ENCODE data around the gene EME2. TPM values are rescaled to one million over a fixed set of nuclear protein-coding genes. Genes with fewer than 3 reads are reported as not detected.

EME2 gene
- total and polyA plus RNA-seq, 3 donors from 2014 or later: 12.5 to 34.2 (median 20.3) TPM

GRCh38 chr16:1744338-1744840, 28.2 kb upstream of the EME2 start:
- no peaks in the 10 kb centered on the region for H3K9me3 ChIP-seq
- H3K4me1 ChIP-seq: no peaks in the 10 kb centered on the region
- H3K4me3 ChIP-seq: no peak overlapping the region
- TF ChIP-seq, protein P1, sequence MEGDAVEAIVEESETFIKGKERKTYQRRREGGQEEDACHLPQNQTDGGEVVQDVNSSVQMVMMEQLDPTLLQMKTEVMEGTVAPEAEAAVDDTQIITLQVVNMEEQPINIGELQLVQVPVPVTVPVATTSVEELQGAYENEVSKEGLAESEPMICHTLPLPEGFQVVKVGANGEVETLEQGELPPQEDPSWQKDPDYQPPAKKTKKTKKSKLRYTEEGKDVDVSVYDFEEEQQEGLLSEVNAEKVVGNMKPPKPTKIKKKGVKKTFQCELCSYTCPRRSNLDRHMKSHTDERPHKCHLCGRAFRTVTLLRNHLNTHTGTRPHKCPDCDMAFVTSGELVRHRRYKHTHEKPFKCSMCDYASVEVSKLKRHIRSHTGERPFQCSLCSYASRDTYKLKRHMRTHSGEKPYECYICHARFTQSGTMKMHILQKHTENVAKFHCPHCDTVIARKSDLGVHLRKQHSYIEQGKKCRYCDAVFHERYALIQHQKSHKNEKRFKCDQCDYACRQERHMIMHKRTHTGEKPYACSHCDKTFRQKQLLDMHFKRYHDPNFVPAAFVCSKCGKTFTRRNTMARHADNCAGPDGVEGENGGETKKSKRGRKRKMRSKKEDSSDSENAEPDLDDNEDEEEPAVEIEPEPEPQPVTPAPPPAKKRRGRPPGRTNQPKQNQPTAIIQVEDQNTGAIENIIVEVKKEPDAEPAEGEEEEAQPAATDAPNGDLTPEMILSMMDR (IDR thresholded peaks at IDR 0.05): no peak
- no peak for TF ChIP-seq POLR2A (IDR thresholded peaks at IDR 0.05)
- H3K36me3 ChIP-seq (ENCODE audit: low read depth, missing control alignments): no peaks in the 10 kb centered on the region
- WGBS, 2 donors: 92% methylated on average over 15 to 24 of the region's 24 CpGs
- no peak for DNase-seq
- H3K27me3 ChIP-seq: no peaks in the 10 kb centered on the region
- intact Hi-C loops (cut with DNase I; ENCODE audit: low total_unique reads): no loop called here
- H3K27ac ChIP-seq: no peak overlapping the region

DNA sequence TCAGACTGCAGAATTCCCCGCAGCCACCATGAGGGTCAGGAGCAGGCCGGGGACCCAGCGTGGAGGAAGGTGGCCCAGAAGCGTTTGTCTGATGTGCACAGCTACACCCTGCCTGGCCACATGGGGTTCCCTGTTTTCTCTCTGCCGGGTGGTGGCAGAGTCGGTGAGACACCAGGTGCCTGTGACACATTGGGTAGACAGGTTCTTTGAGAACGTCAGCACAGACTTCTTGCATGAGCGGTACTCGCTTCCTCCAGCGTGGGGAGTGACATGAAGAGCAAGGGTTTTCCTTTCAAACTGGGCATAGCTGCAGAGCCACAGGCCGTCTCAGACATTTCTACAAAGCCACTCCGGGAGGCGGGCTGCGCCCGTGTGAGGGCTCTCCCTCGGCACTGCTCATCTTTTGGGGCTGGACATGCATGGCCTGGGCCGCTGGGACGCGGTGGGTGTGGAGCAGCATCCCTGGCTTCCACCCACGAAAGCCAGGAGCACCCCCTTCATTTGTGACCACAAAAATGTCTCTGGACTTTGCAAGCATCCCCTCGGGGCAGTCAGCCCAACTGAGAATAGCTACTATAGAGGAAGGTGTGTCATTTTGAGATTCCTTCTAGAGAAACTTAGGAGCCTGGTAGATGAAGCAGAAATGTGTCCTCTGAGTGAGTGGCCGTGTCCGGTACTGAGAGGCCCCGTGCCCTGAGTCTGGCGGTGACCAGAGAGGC, 27.3 kb upstream of the EME2 start:
- no peaks in the 10 kb centered on the region for H3K36me3 ChIP-seq (ENCODE audit: low read depth, missing control alignments)
- no peaks in the 10 kb centered on the region for H3K4me1 ChIP-seq
- no peak overlapping the region for H3K27ac ChIP-seq
- no peaks in the 10 kb centered on the region for H3K27me3 ChIP-seq
- whole genome bisulfite sequencing, 2 donors: 92 to 94% methylated on average over 20 to 25 of the region's 25 CpGs
- TF ChIP-seq, protein P1 (IDR thresholded peaks at IDR 0.05): no peak
- no peak for TF ChIP-seq POLR2A (IDR thresholded peaks at IDR 0.05)
- intact Hi-C loops (cut with DNase I; ENCODE audit: low total_unique reads): no loop called here
- H3K9me3 ChIP-seq: no peaks in the 10 kb centered on the region
- no peak overlapping the region for H3K4me3 ChIP-seq
- no peak for DNase-seq

DNA sequence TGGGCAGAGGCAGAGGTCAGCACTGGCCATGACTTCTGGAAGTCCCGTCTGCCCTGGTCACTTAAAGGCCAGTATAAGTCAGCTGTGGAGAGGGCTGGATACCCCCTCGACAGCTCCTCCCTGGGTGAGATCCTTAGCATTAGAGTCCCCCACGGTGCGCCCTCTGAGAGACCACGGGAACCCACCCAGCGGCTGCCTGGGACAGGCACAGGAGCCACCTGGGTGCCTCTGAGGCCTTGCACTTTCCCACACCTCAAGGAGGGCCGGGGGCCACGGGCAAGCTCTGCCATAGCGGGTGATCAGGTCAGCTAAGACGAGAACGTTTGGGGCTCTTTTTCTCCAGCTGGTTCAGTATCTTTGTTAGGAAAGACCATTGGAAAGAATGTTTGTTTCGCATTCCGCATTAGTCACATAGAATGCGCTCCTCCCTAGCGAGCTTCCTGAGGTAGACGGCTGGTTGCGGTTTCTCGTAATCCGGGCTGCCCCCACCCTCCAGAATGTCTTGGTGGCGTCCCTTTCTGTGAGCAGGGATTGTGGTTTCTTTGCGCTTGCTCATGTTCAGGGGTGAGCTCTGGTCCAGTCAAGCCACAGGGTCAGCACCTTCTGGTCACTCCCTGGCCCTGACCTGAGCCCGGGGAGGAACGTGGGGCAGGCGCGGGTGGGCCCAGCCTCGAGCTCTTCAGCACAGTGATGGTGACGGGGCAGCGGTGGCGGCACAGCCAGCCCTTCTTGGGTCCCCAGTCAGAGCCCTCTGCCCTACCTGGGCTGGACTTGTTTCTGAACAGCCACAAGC, 26.5 kb upstream of the EME2 start:
- Histone ChIP-seq H3K9me3 (no peaks in the 10 kb centered on the region), H3K4me3 (no peak overlapping the region), H3K27me3 (no peaks in the 10 kb centered on the region), H3K4me1 (no peaks in the 10 kb centered on the region), H3K27ac (no peak overlapping the region), H3K36me3 (ENCODE audit: low read depth, missing control alignments) (no peaks in the 10 kb centered on the region)
- TF ChIP-seq POLR2A (IDR thresholded peaks at IDR 0.05): no peak
- TF ChIP-seq, protein P1 (IDR thresholded peaks at IDR 0.05): no peak
- WGBS, 2 donors: 93% methylated on average over 28 to 29 of the region's 29 CpGs
- intact Hi-C loops (cut with DNase I; ENCODE audit: low total_unique reads): no loop called here
- DNase-seq: no peak

- Histone ChIP-seq H3K9me3 (no peaks in the 10 kb centered on the region), H3K36me3 (ENCODE audit: low read depth, missing control alignments) (no peaks in the 10 kb centered on the region), H3K4me1 (no peaks in the 10 kb centered on the region), H3K27me3 (no peaks in the 10 kb centered on the region), H3K4me3 (no peak overlapping the region), H3K27ac (no peak overlapping the region)
- TF ChIP-seq POLR2A (IDR thresholded peaks at IDR 0.05): no peak
- DNase-seq: no peak
- intact Hi-C loops (cut with DNase I; ENCODE audit: low total_unique reads): no loop called here
- WGBS, 2 donors: 92 to 96% methylated on average over 25 to 30 of the region's 31 CpGs
These were observed 25.9 kb upstream of the EME2 start for GRCh38 chr16:1746693-1747195.

- WGBS, 2 donors: 87 to 88% methylated on average over 7 to 11 of the region's 11 CpGs
- intact Hi-C loops (cut with DNase I; ENCODE audit: low total_unique reads): no loop called here
- Histone ChIP-seq H3K4me3 (no peak overlapping the region), H3K27me3 (no peaks in the 10 kb centered on the region), H3K4me1 (no peaks in the 10 kb centered on the region), H3K27ac (no peak overlapping the region), H3K36me3 (ENCODE audit: low read depth, missing control alignments) (no peaks in the 10 kb centered on the region), H3K9me3 (no peaks in the 10 kb centered on the region)
- DNase-seq: no peak
- no peak for TF ChIP-seq POLR2A (IDR thresholded peaks at IDR 0.05)
- TF ChIP-seq, protein P1 (IDR thresholded peaks at IDR 0.05): no peak
These were observed 24.7 kb upstream of the EME2 start for GRCh38 chr16:1747934-1748333.

Measured in testis (tissue), 3 donors.